BJ (cell line): ENCODE results near the gene IMPG1. TPM values are rescaled to one million over a fixed set of nuclear protein-coding genes. Genes with fewer than 3 reads are reported as not detected.

Source experiments
- CTCF ChIA-PET: fragments of 350-600 bp; formaldehyde crosslinking; extraction: SDS; loops from one replicate; lab custom pipeline; 2021; ENCODE audit warnings: antibody characterized with exemption, inconsistent platforms; lab: Yijun Ruan, JAX
- POLR2A ChIA-PET: fragments of 300-600 bp; sonication (Branson Sonifier 250); formaldehyde crosslinking; extraction: SDS; loops from one replicate; lab custom pipeline; 2021; ENCODE audit warnings: antibody characterized with exemption; lab: Charles Lee
- DNase-seq: peaks from one replicate; pipeline ENCODE4 v3.0.0-alpha.2; 2011; ENCODE audit warnings: low read depth
- H3K27me3 ChIP-seq: 2 replicates; pipeline ENCODE4 v1.6.0; 2011; ENCODE audit warnings: low read length; ENCODE audit not compliant: control insufficient read depth, insufficient read depth
- H3K36me3 ChIP-seq: 2 replicates; pipeline ENCODE4 v1.5.1; 2011; ENCODE audit warnings: low read length; ENCODE audit not compliant: control insufficient read depth, insufficient read depth
- H3K4me3 ChIP-seq: 2 replicates; pipeline ENCODE4 v1.5.1; 2011; ENCODE audit warnings: low read depth, mild to moderate bottlenecking, control low read depth, low read length
- polyA plus RNA-seq: library from polyadenylated mRNA; depleted of rRNA; stranded (reverse); fragments of >200 nt; gene quantifications from 2 replicates; pipeline ENCODE4 v1.2.3, GENCODE V29; 2011
- TF ChIP-seq, protein P1 (sequence below): IDR thresholded peaks from 2 replicates; pipeline ENCODE4 v1.5.1; 2011; ENCODE audit warnings: low read depth, mild to moderate bottlenecking, control low read depth, inconsistent platforms, low read length, moderate library complexity; ENCODE audit not compliant: insufficient read depth

The IMPG1 gene
- polyA plus RNA-seq, 1 experiment = not detected

DNA sequence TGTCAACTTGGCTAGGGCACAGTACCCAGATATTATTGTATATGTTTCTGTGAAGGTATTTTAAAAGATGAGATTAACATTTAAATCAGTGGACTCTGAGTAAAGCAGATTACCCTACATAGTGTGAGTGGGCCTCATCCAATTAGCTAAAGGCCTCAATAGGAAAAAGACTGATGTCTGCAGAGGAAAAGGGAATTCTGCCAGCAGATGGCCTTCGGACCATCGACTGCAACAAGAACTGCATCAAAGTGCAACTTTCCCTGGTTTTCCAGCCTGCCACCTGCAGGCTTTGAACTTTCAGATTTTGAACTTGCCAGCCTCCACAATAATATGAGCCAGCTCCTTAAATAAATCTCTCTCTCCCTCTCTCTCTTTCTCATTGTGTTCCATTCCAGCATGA is 80.5 kb downstream of the IMPG1 start:
- TF ChIP-seq, protein P1, sequence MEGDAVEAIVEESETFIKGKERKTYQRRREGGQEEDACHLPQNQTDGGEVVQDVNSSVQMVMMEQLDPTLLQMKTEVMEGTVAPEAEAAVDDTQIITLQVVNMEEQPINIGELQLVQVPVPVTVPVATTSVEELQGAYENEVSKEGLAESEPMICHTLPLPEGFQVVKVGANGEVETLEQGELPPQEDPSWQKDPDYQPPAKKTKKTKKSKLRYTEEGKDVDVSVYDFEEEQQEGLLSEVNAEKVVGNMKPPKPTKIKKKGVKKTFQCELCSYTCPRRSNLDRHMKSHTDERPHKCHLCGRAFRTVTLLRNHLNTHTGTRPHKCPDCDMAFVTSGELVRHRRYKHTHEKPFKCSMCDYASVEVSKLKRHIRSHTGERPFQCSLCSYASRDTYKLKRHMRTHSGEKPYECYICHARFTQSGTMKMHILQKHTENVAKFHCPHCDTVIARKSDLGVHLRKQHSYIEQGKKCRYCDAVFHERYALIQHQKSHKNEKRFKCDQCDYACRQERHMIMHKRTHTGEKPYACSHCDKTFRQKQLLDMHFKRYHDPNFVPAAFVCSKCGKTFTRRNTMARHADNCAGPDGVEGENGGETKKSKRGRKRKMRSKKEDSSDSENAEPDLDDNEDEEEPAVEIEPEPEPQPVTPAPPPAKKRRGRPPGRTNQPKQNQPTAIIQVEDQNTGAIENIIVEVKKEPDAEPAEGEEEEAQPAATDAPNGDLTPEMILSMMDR = no peak
- ChIA-PET CTCF (interaction anchor here (0.6 to 1.6 kb wide), 2 partner anchors 19 to 58 kb away, joined by 3 read pairs; no protein-coding TSS in a partner anchor), POLR2A (no interaction called here)
- Histone ChIP-seq H3K36me3 (no peaks in the 10 kb centered on the region), H3K27me3 (no peaks in the 10 kb centered on the region), H3K4me3 (no peak overlapping the region)
- no peak for DNase-seq

DNA sequence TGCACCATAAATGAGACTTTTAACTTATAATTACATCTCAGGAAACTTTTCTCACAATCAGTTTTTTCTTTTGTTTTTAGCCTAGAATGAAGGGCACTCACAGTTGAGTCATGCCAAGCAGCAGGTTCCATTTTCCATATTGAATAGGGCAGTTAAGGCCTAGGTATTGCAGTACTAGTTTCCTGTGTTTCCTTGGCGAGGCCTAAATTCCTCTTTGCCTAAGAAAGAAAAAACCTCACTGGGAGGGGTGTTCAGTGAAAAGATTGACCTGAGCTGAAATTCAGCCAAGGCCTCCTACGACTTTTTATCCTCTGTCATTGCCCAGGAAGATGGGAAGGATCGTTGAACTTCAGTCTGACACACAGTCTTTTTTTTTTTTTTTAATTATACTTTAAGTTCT is 85.5 kb downstream of the IMPG1 start:
- H3K36me3 ChIP-seq = no peaks in the 10 kb centered on the region
- POLR2A ChIA-PET = no interaction called here
- no peak for DNase-seq
- TF ChIP-seq, protein P1 = no peak
- H3K4me3 ChIP-seq = no peak overlapping the region
- H3K27me3 ChIP-seq = no peaks in the 10 kb centered on the region
- CTCF ChIA-PET = no interaction called here

DNA sequence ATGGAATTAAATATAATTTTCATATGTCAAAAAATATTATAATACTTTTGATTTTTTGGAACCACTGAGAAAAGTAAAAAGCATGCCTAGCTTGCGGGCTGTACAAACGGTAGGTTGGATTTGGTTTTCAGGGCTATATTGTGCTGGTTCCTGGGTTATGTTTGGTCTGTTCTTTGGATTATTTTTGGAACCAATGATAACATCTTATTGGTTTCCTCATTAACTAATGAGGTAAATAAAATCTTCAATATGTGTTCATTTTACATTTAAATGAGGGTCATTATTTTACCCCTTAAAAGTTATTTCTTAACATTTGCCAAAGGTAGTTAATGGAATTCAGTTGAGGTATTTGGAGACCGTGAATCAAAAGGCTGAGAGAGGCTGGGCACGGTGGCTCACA is 96.6 kb downstream of the IMPG1 start:
- DNase-seq = no peak
- CTCF ChIA-PET = no interaction called here
- Histone ChIP-seq H3K4me3 (no peak overlapping the region), H3K36me3 (no peaks in the 10 kb centered on the region), H3K27me3 (no peaks in the 10 kb centered on the region)
- TF ChIP-seq, protein P1 = no peak
- POLR2A ChIA-PET = no interaction called here

DNA sequence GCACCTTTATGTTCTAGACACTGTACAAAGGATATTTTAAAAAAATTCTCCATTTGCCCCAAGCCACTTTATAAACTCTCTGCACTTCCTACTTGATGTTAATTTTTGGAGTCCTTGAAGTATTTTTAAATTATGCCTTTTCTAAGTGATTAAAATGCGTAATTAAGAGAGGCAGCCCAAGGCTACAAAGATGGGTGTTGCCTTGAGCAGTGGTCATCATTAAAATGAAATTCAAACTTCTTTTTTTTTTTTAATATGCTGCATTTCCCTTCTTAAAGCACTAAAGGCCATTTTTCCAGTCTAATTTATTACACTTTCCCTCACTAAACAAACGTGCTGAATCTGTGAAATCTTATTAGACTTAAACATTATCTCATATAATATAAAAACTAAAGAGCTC is 102.4 kb downstream of the IMPG1 start:
- Histone ChIP-seq H3K36me3 (no peaks in the 10 kb centered on the region), H3K27me3 (no peaks in the 10 kb centered on the region), H3K4me3 (no peak overlapping the region)
- DNase-seq = no peak
- POLR2A ChIA-PET = no interaction called here
- CTCF ChIA-PET = no interaction called here
- TF ChIP-seq, protein P1 = no peak

DNA sequence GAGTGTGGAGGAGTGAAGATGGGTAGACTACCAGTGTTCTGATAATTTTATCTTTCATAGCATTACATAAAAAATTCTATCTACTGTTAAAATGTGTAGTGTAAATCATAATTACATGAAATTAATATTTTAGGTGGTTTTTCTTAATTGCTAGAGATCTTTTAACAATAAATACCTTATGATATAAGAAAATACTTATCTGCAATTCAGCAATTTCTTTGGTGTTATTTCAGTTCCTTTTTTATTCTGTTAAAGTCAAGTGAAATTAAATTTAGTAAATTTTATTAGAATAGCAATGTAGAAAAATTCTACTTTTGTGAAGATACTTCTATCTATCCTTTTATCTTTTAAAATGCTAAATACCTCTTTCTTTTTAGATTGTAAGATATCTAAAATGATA is 104.3 kb downstream of the IMPG1 start:
- no peaks in the 10 kb centered on the region for H3K27me3 ChIP-seq
- CTCF ChIA-PET = no interaction called here
- H3K4me3 ChIP-seq = no peak overlapping the region
- TF ChIP-seq, protein P1 = no peak
- no peak for DNase-seq
- POLR2A ChIA-PET = no interaction called here
- H3K36me3 ChIP-seq = no peaks in the 10 kb centered on the region
